A549 (cell line): ENCODE results near the gene SH3BGR. TPM values are rescaled to one million over a fixed set of nuclear protein-coding genes. Genes with fewer than 3 reads are reported as not detected.

Experiments
- ATAC-seq, 2 experiments: fragments of 200-7000 bp in 1 of 2; fragments of >200 bp in 1 of 2; cut with Nextera tagmentation in 1 of 2; cut with Tn5 transposase in 1 of 2; 3 replicates each; pipeline versions ENCODE4 v1.8.0 to v1.9.1; 2018 to 2020; ENCODE audit warnings: mild to moderate bottlenecking in 1 of 2, moderate library complexity in 1 of 2
- CTCF ChIA-PET: fragments of 300-600 bp; sonication (Branson Sonifier 250); formaldehyde crosslinking; extraction: SDS; loops from one replicate; lab custom pipeline; 2021; ENCODE audit warnings: antibody characterized with exemption, inconsistent platforms; lab: Yijun Ruan, JAX
- POLR2A ChIA-PET: fragments of 350-600 bp; formaldehyde crosslinking; extraction: SDS; loops from one replicate; lab custom pipeline; 2021; ENCODE audit warnings: antibody characterized with exemption, inconsistent platforms; lab: Yijun Ruan, JAX
- DNase-seq, 2 experiments: peaks; one replicate each; pipeline versions ENCODE4 v3.0.0 to v3.0.0-alpha.2; 2011 to 2016; ENCODE audit warnings: low read depth in 1 of 2, low spot score in 1 of 2
- FAIRE-seq: peaks from 2 replicates; lab custom pipeline; 2011; peaks lifted over from hg19 to GRCh38; lab: Jason Lieb, UNC
- H3K27ac ChIP-seq, 2 experiments: fragments of >200 bp; sonication (Bioruptor Twin); formaldehyde crosslinking; 3 replicates each; pipeline ENCODE4 v1.5.1; 2016 to 2017
- H3K4me1 ChIP-seq: fragments of >200 bp; sonication (Bioruptor Twin); formaldehyde crosslinking; 3 replicates; pipeline ENCODE4 v1.6.1; 2016
- H3K4me2 ChIP-seq: fragments of >200 bp; sonication (Bioruptor Twin); formaldehyde crosslinking; 3 replicates; pipeline ENCODE4 v1.6.1; 2016
- H3K4me3 ChIP-seq: fragments of >200 bp; sonication (Bioruptor Twin); formaldehyde crosslinking; 3 replicates; pipeline ENCODE4 v1.5.1; 2016
- H3K9me3 ChIP-seq: fragments of >200 bp; sonication (Bioruptor Twin); formaldehyde crosslinking; 3 replicates; pipeline ENCODE4 v1.6.1; 2016
- BHLHE40 ChIP-seq: IDR thresholded peaks from 2 replicates; pipeline ENCODE4 v1.6.1; 2012; ENCODE audit warnings: low read depth, low read length, inconsistent platforms
- CBX2 ChIP-seq: fragments of 200-600 bp; sonication (generic); IDR thresholded peaks from 2 replicates; pipeline ENCODE4 v1.6.1; 2016; ENCODE audit warnings: low read depth, mild to moderate bottlenecking, borderline replicate concordance
- CBX8 ChIP-seq: fragments of 200-600 bp; sonication (generic); IDR thresholded peaks from 2 replicates; pipeline ENCODE4 v1.6.1; 2016
- CHD2 ChIP-seq: fragments of 150-350 bp; IDR thresholded peaks from 2 replicates; pipeline ENCODE4 v1.6.1; 2014; ENCODE audit warnings: low read length; ENCODE audit not compliant: partially characterized antibody
- EHF ChIP-seq: fragments of 250-450 bp; sonication (Bioruptor Pico); IDR thresholded peaks from 2 replicates; pipeline ENCODE4 v1.5.0; 2020; ENCODE audit warnings: mild to moderate bottlenecking
- EHMT2 ChIP-seq: fragments of 200-600 bp; sonication (generic); IDR thresholded peaks from 2 replicates; pipeline ENCODE4 v1.6.1; 2016; ENCODE audit warnings: antibody characterized with exemption, low read depth, mild to moderate bottlenecking, moderate library complexity
- EP300 ChIP-seq, 2 experiments: fragments of >200 bp; sonication (Bioruptor Twin); formaldehyde crosslinking; IDR thresholded peaks; 2 replicates in 1 of 2; 3 replicates in 1 of 2; pipeline ENCODE4 v1.6.1; 2016 to 2017
- FOXS1 ChIP-seq: fragments of 250-450 bp; sonication (Bioruptor Pico); IDR thresholded peaks from 2 replicates; pipeline ENCODE4 v1.5.0; 2020; ENCODE audit warnings: mild to moderate bottlenecking, moderate library complexity
- HDAC2 ChIP-seq: fragments of 200-600 bp; sonication (generic); IDR thresholded peaks from 2 replicates; pipeline ENCODE4 v1.6.1; 2016
- JUN ChIP-seq, 2 experiments: fragments of >200 bp; sonication (Bioruptor Twin); formaldehyde crosslinking; IDR thresholded peaks; 2 replicates in 1 of 2; 3 replicates in 1 of 2; pipeline ENCODE4 v1.6.1; 2016 to 2017
- JUNB ChIP-seq: fragments of >200 bp; sonication (Bioruptor Twin); formaldehyde crosslinking; IDR thresholded peaks from 2 replicates; pipeline ENCODE4 v1.6.1; 2016
- KDM1A ChIP-seq: fragments of 200-600 bp; sonication (generic); IDR thresholded peaks from 2 replicates; pipeline ENCODE4 v1.6.1; 2016; ENCODE audit warnings: low read depth, mild to moderate bottlenecking
- MAFK ChIP-seq: fragments of 450-650 bp; IDR thresholded peaks from 2 replicates; pipeline ENCODE4 v1.6.1; 2014; ENCODE audit not compliant: partially characterized antibody
- MYC ChIP-seq: IDR thresholded peaks from 2 replicates; pipeline ENCODE4 v1.6.1; 2012; ENCODE audit warnings: mild to moderate bottlenecking, inconsistent platforms, low read length, improper control_type of control experiment, borderline replicate concordance
- NFE2L2 ChIP-seq: fragments of 150-350 bp; conservative IDR thresholded peaks from 2 replicates; pipeline ENCODE4 v1.6.1; 2014; ENCODE audit warnings: low read length
- POLR2A ChIP-seq: IDR thresholded peaks from 2 replicates; pipeline ENCODE4 v1.6.1; 2012; ENCODE audit warnings: mild to moderate bottlenecking, low read length
- RAD21 ChIP-seq, 2 experiments: fragments of >200 bp in 1 of 2; sonication (Bioruptor Twin) in 1 of 2; formaldehyde crosslinking in 1 of 2; IDR thresholded peaks in 1 of 2; conservative IDR thresholded peaks in 1 of 2; 2 replicates in 1 of 2; 3 replicates in 1 of 2; pipeline ENCODE4 v1.6.1; 2012 to 2018; ENCODE audit warnings: inconsistent platforms in 1 of 2
- RARB ChIP-seq: fragments of 250-450 bp; sonication (Bioruptor Pico); IDR thresholded peaks from 2 replicates; pipeline ENCODE4 v1.8.0; 2021; ENCODE audit warnings: mild to moderate bottlenecking, moderate library complexity
- SMC3 ChIP-seq: fragments of >200 bp; sonication (Bioruptor Twin); formaldehyde crosslinking; IDR thresholded peaks from 3 replicates; pipeline ENCODE4 v1.6.1; 2018; ENCODE audit warnings: inconsistent platforms
- ZC3H11A ChIP-seq: fragments of 450-650 bp; IDR thresholded peaks from 2 replicates; pipeline ENCODE4 v1.6.1; 2014; ENCODE audit warnings: antibody characterized with exemption, mild to moderate bottlenecking
- ZSCAN20 ChIP-seq: fragments of 250-450 bp; sonication (Bioruptor Pico); IDR thresholded peaks from 2 replicates; pipeline ENCODE4 v1.8.0; 2022; ENCODE audit warnings: mild to moderate bottlenecking, moderate library complexity
- WGBS: methylation state at CpG from one replicate; pipeline ENCODE4 v1.1.6; 2017; ENCODE audit errors: missing lambda C conversion rate; 5-methylcytosine and 5-hydroxymethylcytosine counted together
- polyA plus RNA-seq, 4 experiments: library from polyadenylated mRNA; depleted of rRNA in 3 of 4; stranded (reverse); fragments of >200 nt; fragmentation: RNase III in 1 of 4; extraction: RNeasy Plus Mini Kit Qiagen cat#74134 plus additional on column Dnase treatment in 1 of 4; gene quantifications; 2 replicates in 3 of 4; 3 replicates in 1 of 4; pipeline ENCODE4 v1.2.3, GENCODE V29; 2011 to 2017
- TF ChIP-seq, protein P1 (sequence below): fragments of 200-600 bp; sonication (generic); IDR thresholded peaks from 2 replicates; pipeline ENCODE4 v1.6.1; 2016; ENCODE audit warnings: antibody characterized with exemption, mild to moderate bottlenecking, moderate library complexity
- TF ChIP-seq, protein P2 (sequence below): IDR thresholded peaks from 2 replicates; pipeline ENCODE4 v1.6.1; 2012
- TF ChIP-seq, protein P3 (sequence below): fragments of >200 bp; sonication (Bioruptor Twin); formaldehyde crosslinking; IDR thresholded peaks from 3 replicates; pipeline ENCODE4 v1.5.1; 2016

Gene SH3BGR
- polyA plus RNA-seq, 2 of the 4 experiments (the other 2 are of a cell fraction): 1.0 to 3.0 TPM

DNA sequence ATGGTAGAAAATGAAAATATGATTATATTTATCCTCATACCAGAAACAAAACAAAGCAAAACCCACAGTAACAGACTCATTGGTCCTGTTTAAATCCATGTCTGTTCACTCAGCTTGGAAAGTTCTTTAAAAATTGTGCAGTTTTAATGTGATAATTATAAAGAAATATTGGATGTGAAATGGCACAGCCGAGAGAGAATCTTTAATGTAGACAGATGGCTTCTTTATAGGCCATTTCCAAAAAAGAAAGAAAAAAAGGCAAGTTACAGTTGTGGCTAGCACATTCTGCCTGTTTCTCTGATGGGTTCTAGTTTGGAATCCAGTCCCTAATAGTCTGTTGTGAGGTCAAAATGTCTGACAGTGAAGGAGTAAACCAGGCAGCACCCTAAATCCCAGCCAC lies 62.0 kb downstream of the SH3BGR start:
- Histone ChIP-seq H3K4me3 (no peak overlapping the region), H3K9me3 (no peaks in the 10 kb centered on the region), H3K4me2 (no peak overlapping the region), H3K27ac (no peak overlapping the region), H3K4me1 (peaks cover 4% of the 10 kb centered on the region; the same call in 2 of the 3 replicates)
- FAIRE-seq (no peak), DNase-seq (no peak), ATAC-seq (no peak)
- POLR2A ChIA-PET: no interaction called here
- CTCF ChIA-PET: interaction anchor here (1.0 to 8.8 kb wide), 2 partner anchors 117 to 199 kb away, joined by 4 to 176 read pairs; no protein-coding TSS in a partner anchor
- WGBS: 39% methylated on average over 1 of the region's 1 CpG
- TF ChIP-seq BHLHE40 (no peak), RARB (CRISPR knock-in tag) (no peak), CHD2 (no peak), MAFK (no peak), ZC3H11A (no peak), EP300 (IDR thresholded peaks at IDR 0.05) (no peak), JUNB (no peak), KDM1A (no peak), CBX8 (no peak), NFE2L2 (no peak), MYC (no peak), HDAC2 (no peak), FOXS1 (no peak), EHF (no peak), EHMT2 (no peak), POLR2A (no peak), ZSCAN20 (CRISPR knock-in tag) (no peak)
- TF ChIP-seq, protein P1, sequence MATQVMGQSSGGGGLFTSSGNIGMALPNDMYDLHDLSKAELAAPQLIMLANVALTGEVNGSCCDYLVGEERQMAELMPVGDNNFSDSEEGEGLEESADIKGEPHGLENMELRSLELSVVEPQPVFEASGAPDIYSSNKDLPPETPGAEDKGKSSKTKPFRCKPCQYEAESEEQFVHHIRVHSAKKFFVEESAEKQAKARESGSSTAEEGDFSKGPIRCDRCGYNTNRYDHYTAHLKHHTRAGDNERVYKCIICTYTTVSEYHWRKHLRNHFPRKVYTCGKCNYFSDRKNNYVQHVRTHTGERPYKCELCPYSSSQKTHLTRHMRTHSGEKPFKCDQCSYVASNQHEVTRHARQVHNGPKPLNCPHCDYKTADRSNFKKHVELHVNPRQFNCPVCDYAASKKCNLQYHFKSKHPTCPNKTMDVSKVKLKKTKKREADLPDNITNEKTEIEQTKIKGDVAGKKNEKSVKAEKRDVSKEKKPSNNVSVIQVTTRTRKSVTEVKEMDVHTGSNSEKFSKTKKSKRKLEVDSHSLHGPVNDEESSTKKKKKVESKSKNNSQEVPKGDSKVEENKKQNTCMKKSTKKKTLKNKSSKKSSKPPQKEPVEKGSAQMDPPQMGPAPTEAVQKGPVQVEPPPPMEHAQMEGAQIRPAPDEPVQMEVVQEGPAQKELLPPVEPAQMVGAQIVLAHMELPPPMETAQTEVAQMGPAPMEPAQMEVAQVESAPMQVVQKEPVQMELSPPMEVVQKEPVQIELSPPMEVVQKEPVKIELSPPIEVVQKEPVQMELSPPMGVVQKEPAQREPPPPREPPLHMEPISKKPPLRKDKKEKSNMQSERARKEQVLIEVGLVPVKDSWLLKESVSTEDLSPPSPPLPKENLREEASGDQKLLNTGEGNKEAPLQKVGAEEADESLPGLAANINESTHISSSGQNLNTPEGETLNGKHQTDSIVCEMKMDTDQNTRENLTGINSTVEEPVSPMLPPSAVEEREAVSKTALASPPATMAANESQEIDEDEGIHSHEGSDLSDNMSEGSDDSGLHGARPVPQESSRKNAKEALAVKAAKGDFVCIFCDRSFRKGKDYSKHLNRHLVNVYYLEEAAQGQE: no peak
- TF ChIP-seq, protein P2, sequence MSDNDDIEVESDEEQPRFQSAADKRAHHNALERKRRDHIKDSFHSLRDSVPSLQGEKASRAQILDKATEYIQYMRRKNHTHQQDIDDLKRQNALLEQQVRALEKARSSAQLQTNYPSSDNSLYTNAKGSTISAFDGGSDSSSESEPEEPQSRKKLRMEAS: no peak

DNA sequence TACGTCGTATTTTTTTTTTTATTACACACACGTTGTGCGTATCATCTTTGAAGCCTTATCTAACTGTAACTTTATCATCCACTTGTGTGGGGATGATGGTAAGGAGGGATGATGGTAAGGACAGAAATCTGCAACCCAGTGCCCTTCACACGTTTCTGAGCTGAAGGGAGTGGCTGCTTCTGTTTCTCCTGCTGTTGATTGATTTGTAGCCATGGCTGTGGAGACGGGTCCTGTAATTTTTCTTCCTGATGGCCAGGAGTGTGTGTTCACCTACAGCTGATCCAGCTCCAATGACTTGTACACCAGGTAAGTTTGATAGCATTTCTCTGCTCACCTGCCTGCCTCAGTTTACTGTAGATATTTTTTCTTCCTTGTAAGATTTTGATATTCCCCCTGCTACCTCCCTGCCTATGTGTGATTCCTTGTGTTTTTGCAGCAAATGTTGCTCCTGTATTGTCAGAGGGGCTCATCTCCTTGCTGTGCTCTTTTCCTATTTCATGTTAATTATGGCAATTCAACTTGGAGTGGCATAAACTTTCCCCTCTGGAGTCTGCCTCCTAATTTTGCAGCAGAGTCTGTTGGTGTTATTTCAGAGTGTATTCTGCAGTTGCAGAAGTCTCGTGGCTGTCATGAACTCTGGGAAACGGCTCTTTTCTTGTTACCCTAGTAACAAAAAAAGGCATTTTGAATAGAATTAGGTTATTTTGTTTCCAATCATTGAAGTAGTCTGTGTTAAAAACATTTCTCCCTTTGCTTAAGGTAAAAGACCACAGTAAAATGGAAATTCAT lies 64.1 kb downstream of the SH3BGR start:
- 53% methylated on average over 8 of the region's 8 CpGs for WGBS
- Histone ChIP-seq H3K27ac (no peak overlapping the region), H3K4me2 (no peak overlapping the region), H3K4me1 (peaks cover 4% of the 10 kb centered on the region; the same call in 2 of the 3 replicates), H3K4me3 (no peak overlapping the region), H3K9me3 (no peaks in the 10 kb centered on the region)
- ATAC-seq: no peak
- FAIRE-seq: no peak
- ChIA-PET POLR2A (no interaction called here), CTCF (interaction anchor here (0.6 to 8.8 kb wide), 2 partner anchors 34 to 197 kb away, joined by 4 to 176 read pairs; no protein-coding TSS in a partner anchor)
- DNase-seq: no peak
- TF ChIP-seq JUN (IDR thresholded peaks at IDR 0.05): no peak

DNA sequence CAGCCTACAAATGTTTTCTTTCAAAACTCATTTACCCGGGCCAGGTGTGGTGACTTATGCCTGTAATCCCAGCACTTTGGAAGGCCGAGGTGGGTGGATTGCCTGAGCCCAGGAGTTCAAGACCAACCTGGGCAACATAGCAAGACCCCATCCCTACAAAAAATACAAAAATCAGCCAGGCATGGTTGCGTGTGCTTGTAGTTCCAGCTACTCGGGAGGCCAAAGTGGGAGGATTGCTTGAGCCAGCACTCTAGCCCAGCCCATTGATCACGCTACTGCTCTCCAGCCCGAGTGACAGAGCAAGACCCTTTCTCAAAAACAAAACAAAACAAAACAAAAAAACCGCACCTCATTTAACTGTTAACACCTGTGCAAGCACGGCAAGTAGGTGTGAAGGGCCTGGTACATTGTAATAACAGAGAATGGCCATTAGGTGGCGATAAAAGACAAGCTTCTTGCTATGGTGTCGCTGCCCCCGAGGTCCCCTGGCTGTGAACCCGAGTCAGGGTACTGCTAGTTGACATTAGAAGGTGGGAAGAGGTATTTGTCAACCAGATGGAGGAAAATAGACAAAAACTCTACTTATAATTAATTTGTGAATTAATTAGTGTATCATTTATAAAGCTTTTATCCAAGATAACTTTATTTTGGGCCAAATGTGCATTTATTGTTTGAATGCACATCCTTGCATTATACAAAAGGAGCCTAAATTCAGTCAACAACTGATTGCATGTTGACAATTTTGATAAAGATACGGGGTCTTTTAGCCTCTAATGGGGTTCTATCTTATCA lies 66.5 kb downstream of the SH3BGR start:
- FAIRE-seq (no peak), DNase-seq (peak; percentile 65 to 69), ATAC-seq (peak; percentile 77 to 92)
- Histone ChIP-seq H3K4me3 (no peak overlapping the region), H3K4me1 (peaks cover 4% of the 10 kb centered on the region; the same call in 2 of the 3 replicates), H3K4me2 (peak overlapping the region; percentile 35; the same call in 2 of the 3 replicates), H3K9me3 (no peaks in the 10 kb centered on the region), H3K27ac (0 out of 6 replicates have a peak overlapping the region, but pooled peaks of 1 of the 2 experiments have one; percentile 31)
- ChIA-PET POLR2A (no interaction called here), CTCF (interaction anchor here (0.7 to 8.8 kb wide), 23 partner anchors 9 to 600 kb away, joined by 3 to 176 read pairs (median 4); no protein-coding TSS in a partner anchor)
- WGBS: 22% methylated on average over 13 of the region's 13 CpGs
- TF ChIP-seq RAD21 (conservative IDR thresholded peaks at IDR 0.05 in 1 of 2, IDR thresholded peaks at IDR 0.05 in 1 of 2) (peak; percentile 89 to 92), CBX2 (no peak), SMC3 (peak; percentile 90)
- TF ChIP-seq, protein P3, sequence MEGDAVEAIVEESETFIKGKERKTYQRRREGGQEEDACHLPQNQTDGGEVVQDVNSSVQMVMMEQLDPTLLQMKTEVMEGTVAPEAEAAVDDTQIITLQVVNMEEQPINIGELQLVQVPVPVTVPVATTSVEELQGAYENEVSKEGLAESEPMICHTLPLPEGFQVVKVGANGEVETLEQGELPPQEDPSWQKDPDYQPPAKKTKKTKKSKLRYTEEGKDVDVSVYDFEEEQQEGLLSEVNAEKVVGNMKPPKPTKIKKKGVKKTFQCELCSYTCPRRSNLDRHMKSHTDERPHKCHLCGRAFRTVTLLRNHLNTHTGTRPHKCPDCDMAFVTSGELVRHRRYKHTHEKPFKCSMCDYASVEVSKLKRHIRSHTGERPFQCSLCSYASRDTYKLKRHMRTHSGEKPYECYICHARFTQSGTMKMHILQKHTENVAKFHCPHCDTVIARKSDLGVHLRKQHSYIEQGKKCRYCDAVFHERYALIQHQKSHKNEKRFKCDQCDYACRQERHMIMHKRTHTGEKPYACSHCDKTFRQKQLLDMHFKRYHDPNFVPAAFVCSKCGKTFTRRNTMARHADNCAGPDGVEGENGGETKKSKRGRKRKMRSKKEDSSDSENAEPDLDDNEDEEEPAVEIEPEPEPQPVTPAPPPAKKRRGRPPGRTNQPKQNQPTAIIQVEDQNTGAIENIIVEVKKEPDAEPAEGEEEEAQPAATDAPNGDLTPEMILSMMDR: peak; percentile 76
